Aorta (tissue), 4 donors: ENCODE data around the gene CNOT4. TPM values are rescaled to one million over a fixed set of nuclear protein-coding genes. Genes with fewer than 3 reads are reported as not detected.

Experiments
- polyA plus RNA-seq, 2 donors: library from polyadenylated mRNA; stranded (reverse); fragments of 200-250 nt; gene quantifications; one replicate each; pipeline ENCODE4 v1.2.3, GENCODE V29; 2013
- total RNA-seq, 2 donors: library from RNA; stranded (reverse); fragmentation: NEBNext Ultra II Directional; extraction: Animal tissue kit (Norgen Biotek cat#: 25700); gene quantifications; one replicate each; pipeline ENCODE4 v1.2.1, GENCODE V29; 2021
- donor health status: healthy with polysubstance abuse.
- donor health status: Bipolar disorder and iron deficiency.
- donor health status: DM: no; HTN: no; CAD: no.
- donor health status: DM: yes; HTN: yes; CAD: no.

CNOT4 gene
- total and polyA plus RNA-seq, 4 donors = 6.8 to 35.9 (median 18.9) TPM

Other genes starting within 250 kb of the CNOT4 start
- gene NUP205, start 47.8 kb upstream of the CNOT4 start, total RNA-seq = 10 to 100 TPM; 33.9 to 40.9 TPM
- 10 to 100 TPM in 1 of 2 donors, 1 to 10 TPM in 1; 4.9 to 26.3 TPM for gene NUP205, start 47.8 kb upstream of the CNOT4 start, polyA plus RNA-seq
- 10 to 100 TPM; 29.8 to 42.6 TPM for gene STMP1, start 152.4 kb upstream of the CNOT4 start, total RNA-seq
- gene STMP1, start 152.4 kb upstream of the CNOT4 start, polyA plus RNA-seq = 10 to 100 TPM; 31.5 to 43.3 TPM
- gene SLC13A4, start 218.1 kb upstream of the CNOT4 start, total RNA-seq = 1 to 10 TPM; 1.7 to 2.2 TPM
- gene SLC13A4, start 218.1 kb upstream of the CNOT4 start, polyA plus RNA-seq = 1 to 10 TPM in 1 of 2 donors, not detected in 1; 2.0 TPM
- gene FAM180A, start 238.7 kb upstream of the CNOT4 start, total RNA-seq = 10 to 100 TPM; 61.8 to 67.1 TPM
- 10 to 100 TPM in 1 of 2 donors, 1 to 10 TPM in 1; 4.5 to 10.0 TPM for gene FAM180A, start 238.7 kb upstream of the CNOT4 start, polyA plus RNA-seq